Fibroblast of peridontal ligament (primary cell): ENCODE results near the gene CFH.
"Not testable (repeated sequence)": the region's sequence is repeated elsewhere in the genome, so short reads cannot be mapped to it uniquely, and the experiment has no call there.

ENCODE experiments used
- DNase-seq: peaks from one replicate; pipeline ENCODE4 v3.0.0-alpha.2; 2010; ENCODE audit errors: extremely low read depth

Gene CFH

GRCh38 chr1:196651637-196652215, at the start of gene CFH:
Gene CFH (plus strand): TSS chr1:196652043. CDS start chr1:196652118, 75 bp downstream.
- DNase-seq: peak; percentile 98

GRCh38 chr1:196603651-196604050, 48.2 kb upstream of the CFH start:
- no peak for DNase-seq

GRCh38 chr1:196607981-196608380, 43.9 kb upstream of the CFH start:
- DNase-seq: peak; percentile 8

GRCh38 chr1:196608390-196609369, 43.2 kb upstream of the CFH start, which contains the start of gene KCNT2:
Gene KCNT2 (minus strand): TSS chr1:196608440. CDS start chr1:196608309, 131 bp downstream.
- DNase-seq: peak; percentile 55

- DNase-seq: no peak
Measured at GRCh38 chr1:196609370-196609737, 42.5 kb upstream of the CFH start.

- DNase-seq: no peak
Measured at GRCh38 chr1:196611873-196612272, 40.0 kb upstream of the CFH start.

GRCh38 chr1:196619721-196620120, 32.1 kb upstream of the CFH start:
- no peak for DNase-seq

GRCh38 chr1:196623079-196623478, 28.8 kb upstream of the CFH start:
- DNase-seq: no peak

GRCh38 chr1:196628838-196629237, 23.0 kb upstream of the CFH start:
- no peak for DNase-seq

GRCh38 chr1:196637606-196638005, 14.2 kb upstream of the CFH start:
- DNase-seq: no peak

GRCh38 chr1:196638466-196638865, 13.4 kb upstream of the CFH start:
- no peak for DNase-seq

GRCh38 chr1:196639291-196639690, 12.6 kb upstream of the CFH start:
- DNase-seq: not testable (repeated sequence)

GRCh38 chr1:196640976-196641375, 10.9 kb upstream of the CFH start:
- DNase-seq: no peak

- DNase-seq: no peak
Measured at GRCh38 chr1:196649990-196650389, 1.9 kb upstream of the CFH start.

GRCh38 chr1:196650403-196650802, 1.4 kb upstream of the CFH start:
- no peak for DNase-seq

- no peak for DNase-seq
Measured at GRCh38 chr1:196651079-196651478, 764 bp upstream of the CFH start.

- no peak for DNase-seq
Measured at GRCh38 chr1:196654271-196654670, 2.4 kb downstream of the CFH start.

- DNase-seq: no peak
Measured at GRCh38 chr1:196655071-196655470, 3.2 kb downstream of the CFH start.

GRCh38 chr1:196655494-196655893, 3.7 kb downstream of the CFH start:
- no peak for DNase-seq

GRCh38 chr1:196659471-196659870, 7.6 kb downstream of the CFH start:
- peak; percentile 29 for DNase-seq

- DNase-seq: peak; percentile 21
Measured at GRCh38 chr1:196660272-196660671, 8.4 kb downstream of the CFH start.

- peak; percentile 70 for DNase-seq
Measured at GRCh38 chr1:196660852-196661251, 9.0 kb downstream of the CFH start.

GRCh38 chr1:196661345-196661744, 9.5 kb downstream of the CFH start:
- DNase-seq: no peak
